RWPE2 (cell line): ENCODE measurements around the gene CHIA.

Experiments
- ATAC-seq: fragments of 200-7000 bp; cut with Tn5 transposase; 3 replicates; pipeline ENCODE4 v1.9.1; 2021; ENCODE audit warnings: low read depth
- DNase-seq: peaks from one replicate; pipeline ENCODE4 v3.0.0-alpha.2; 2020; ENCODE audit warnings: low spot score
- H3K27ac ChIP-seq: fragments of 450-650 bp; 2 replicates; pipeline ENCODE4 v1.5.1; 2017; ENCODE audit warnings: mild to moderate bottlenecking; ENCODE audit not compliant: poor library complexity, severe bottlenecking
- H3K27me3 ChIP-seq: fragments of 250-450 bp; sonication (Bioruptor Pico); 2 replicates; pipeline ENCODE4 v1.5.1; 2021; ENCODE audit warnings: mild to moderate bottlenecking, moderate library complexity; ENCODE audit not compliant: insufficient read depth, poor library complexity, severe bottlenecking
- H3K36me3 ChIP-seq: fragments of 250-450 bp; sonication (Bioruptor Pico); 2 replicates; pipeline ENCODE4 v1.5.1; 2020; ENCODE audit warnings: low read depth, mild to moderate bottlenecking, moderate library complexity
- H3K4me1 ChIP-seq: fragments of 250-450 bp; sonication (Bioruptor Pico); 2 replicates; pipeline ENCODE4 v1.5.1; 2021; ENCODE audit warnings: mild to moderate bottlenecking, moderate library complexity; ENCODE audit not compliant: insufficient read depth, poor library complexity, severe bottlenecking
- H3K4me3 ChIP-seq: fragments of 250-450 bp; sonication (Bioruptor Pico); 2 replicates; pipeline ENCODE4 v1.5.1; 2021; ENCODE audit warnings: mild to moderate bottlenecking, moderate library complexity; ENCODE audit not compliant: severe bottlenecking
- H3K9me3 ChIP-seq: fragments of 250-450 bp; sonication (Bioruptor Pico); 2 replicates; pipeline ENCODE4 v1.5.1; 2021; ENCODE audit warnings: mild to moderate bottlenecking, moderate library complexity; ENCODE audit not compliant: severe bottlenecking
- TF ChIP-seq, protein P1 (sequence below): fragments of 450-650 bp; IDR thresholded peaks from one replicate; pipeline ENCODE4 v1.5.1; 2017; ENCODE audit warnings: mild to moderate bottlenecking, moderate library complexity; ENCODE audit not compliant: poor library complexity, severe bottlenecking

CHIA gene

GRCh38 chr1:111269825-111270406 is 20.7 kb upstream of the CHIA start:
- H3K9me3 ChIP-seq, result no peaks in the 10 kb centered on the region
- ATAC-seq (no peak), DNase-seq (no peak)
- no peak overlapping the region for H3K4me3 ChIP-seq
- TF ChIP-seq, protein P1, sequence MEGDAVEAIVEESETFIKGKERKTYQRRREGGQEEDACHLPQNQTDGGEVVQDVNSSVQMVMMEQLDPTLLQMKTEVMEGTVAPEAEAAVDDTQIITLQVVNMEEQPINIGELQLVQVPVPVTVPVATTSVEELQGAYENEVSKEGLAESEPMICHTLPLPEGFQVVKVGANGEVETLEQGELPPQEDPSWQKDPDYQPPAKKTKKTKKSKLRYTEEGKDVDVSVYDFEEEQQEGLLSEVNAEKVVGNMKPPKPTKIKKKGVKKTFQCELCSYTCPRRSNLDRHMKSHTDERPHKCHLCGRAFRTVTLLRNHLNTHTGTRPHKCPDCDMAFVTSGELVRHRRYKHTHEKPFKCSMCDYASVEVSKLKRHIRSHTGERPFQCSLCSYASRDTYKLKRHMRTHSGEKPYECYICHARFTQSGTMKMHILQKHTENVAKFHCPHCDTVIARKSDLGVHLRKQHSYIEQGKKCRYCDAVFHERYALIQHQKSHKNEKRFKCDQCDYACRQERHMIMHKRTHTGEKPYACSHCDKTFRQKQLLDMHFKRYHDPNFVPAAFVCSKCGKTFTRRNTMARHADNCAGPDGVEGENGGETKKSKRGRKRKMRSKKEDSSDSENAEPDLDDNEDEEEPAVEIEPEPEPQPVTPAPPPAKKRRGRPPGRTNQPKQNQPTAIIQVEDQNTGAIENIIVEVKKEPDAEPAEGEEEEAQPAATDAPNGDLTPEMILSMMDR, result no peak
- H3K4me1 ChIP-seq, result no peaks in the 10 kb centered on the region
- H3K27me3 ChIP-seq, result peaks cover 54% of the 10 kb centered on the region
- H3K36me3 ChIP-seq, result no peaks in the 10 kb centered on the region
- H3K27ac ChIP-seq, result no peak overlapping the region

DNA sequence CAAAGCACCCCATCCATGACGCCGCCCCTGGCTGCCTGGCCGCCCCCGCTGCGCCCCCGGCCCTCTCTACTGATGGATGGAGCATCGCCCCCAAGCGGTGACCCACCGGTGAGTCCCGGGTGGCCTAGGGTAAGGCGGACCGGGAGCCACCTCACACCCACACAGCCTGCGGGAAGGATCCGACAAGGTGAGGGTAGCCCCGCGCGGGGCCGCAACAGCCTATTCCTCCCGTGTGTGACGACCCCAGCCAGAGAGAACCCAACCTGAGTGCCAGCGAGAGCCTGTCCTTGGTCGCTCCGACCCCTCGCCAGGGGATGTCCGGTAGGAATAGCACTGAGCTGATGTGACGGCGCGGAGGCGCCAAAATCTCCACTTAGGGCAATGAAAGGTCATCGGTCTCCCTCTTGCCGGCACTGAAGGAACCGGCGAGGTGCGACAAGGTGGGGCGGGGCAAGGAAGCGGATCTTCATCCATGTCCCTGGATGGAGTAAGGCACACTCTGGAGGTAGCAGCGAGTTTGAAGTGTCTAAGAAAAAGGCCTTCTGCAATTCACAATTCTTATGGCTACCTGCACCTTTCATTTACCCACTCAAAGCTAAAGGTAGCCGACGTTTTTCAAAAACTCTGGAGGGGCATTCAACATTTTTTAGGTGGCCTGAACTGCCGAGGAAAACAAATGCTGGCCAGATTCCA is 19.7 kb upstream of the CHIA start:
- H3K36me3 ChIP-seq, result no peaks in the 10 kb centered on the region
- ATAC-seq, result no peak
- no peak for DNase-seq
- TF ChIP-seq, protein P1, result no peak
- no peak overlapping the region for H3K27ac ChIP-seq
- no peak overlapping the region for H3K4me3 ChIP-seq
- H3K27me3 ChIP-seq, result peaks cover 50% of the 10 kb centered on the region
- no peaks in the 10 kb centered on the region for H3K4me1 ChIP-seq
- H3K9me3 ChIP-seq, result no peaks in the 10 kb centered on the region

DNA sequence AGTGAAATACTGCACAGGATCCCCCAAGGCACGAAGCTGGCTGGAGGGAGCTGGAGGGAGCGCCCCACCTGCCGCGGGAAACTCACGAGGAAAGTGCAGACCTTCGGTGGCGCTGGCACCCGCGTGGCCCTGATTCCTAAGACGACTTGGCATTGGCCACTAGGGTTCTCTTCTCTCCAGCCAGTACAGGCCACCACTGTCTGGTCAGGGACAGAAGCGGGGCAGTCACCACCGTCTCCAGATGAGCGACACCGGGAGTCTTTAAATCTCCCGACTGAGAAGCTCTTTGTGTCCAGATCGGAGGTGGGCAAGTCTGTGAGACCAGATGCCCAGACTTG is 19.2 kb upstream of the CHIA start:
- DNase-seq, result no peak
- no peak for ATAC-seq
- no peak overlapping the region for H3K27ac ChIP-seq
- no peaks in the 10 kb centered on the region for H3K9me3 ChIP-seq
- no peaks in the 10 kb centered on the region for H3K4me1 ChIP-seq
- peaks cover 45% of the 10 kb centered on the region for H3K27me3 ChIP-seq
- H3K36me3 ChIP-seq, result no peaks in the 10 kb centered on the region
- H3K4me3 ChIP-seq, result no peak overlapping the region
- TF ChIP-seq, protein P1, result no peak

DNA sequence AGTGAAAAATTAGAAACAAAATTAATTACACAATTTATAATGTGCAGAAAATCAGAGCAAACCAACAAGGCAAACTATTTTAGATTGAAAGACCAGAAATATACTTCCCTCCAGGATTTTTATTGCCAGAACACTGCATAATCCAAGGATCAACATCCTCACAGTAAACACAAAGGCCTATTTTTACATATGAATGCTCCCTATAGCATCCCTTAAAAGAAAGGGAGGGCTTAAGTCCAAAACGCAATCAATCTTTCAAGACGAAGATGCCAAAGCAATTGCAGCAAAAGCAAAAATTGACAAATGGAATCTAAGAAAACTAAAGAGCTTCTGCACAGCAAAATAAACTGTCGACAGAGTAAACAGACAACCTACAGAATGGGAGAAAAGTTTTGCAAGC is 18.6 kb upstream of the CHIA start:
- ATAC-seq (no peak), DNase-seq (no peak)
- Histone ChIP-seq H3K36me3 (no peaks in the 10 kb centered on the region), H3K4me3 (no peak overlapping the region), H3K27ac (no peak overlapping the region), H3K4me1 (no peaks in the 10 kb centered on the region), H3K9me3 (peaks cover 3% of the 10 kb centered on the region), H3K27me3 (peaks cover 45% of the 10 kb centered on the region)
- TF ChIP-seq, protein P1, result no peak

GRCh38 chr1:111274653-111275052 is 16.0 kb upstream of the CHIA start:
- Histone ChIP-seq H3K4me3 (no peak overlapping the region), H3K9me3 (peaks cover 3% of the 10 kb centered on the region), H3K36me3 (no peaks in the 10 kb centered on the region), H3K27ac (no peak overlapping the region), H3K4me1 (no peaks in the 10 kb centered on the region), H3K27me3 (peaks cover 33% of the 10 kb centered on the region)
- no peak for DNase-seq
- ATAC-seq, result no peak
- TF ChIP-seq, protein P1, result no peak
